Fibroblast of skin of right biceps (primary cell): ENCODE measurements around the gene RAB40A.
"Not testable (repeated sequence)": the region's sequence is repeated elsewhere in the genome, so short reads cannot be mapped to it uniquely, and the experiment has no call there.

ENCODE experiments used
- DNase-seq: peaks from one replicate; pipeline ENCODE4 v3.0.0-alpha.2; 2013

RAB40A gene

GRCh38 chrX:103460001-103460755 lies 59.1 kb downstream of the RAB40A start:
- DNase-seq, result not testable (repeated sequence)

- peak; percentile 92 for DNase-seq
Observed at GRCh38 chrX:103453655-103454054, 65.6 kb downstream of the RAB40A start.
